Activated naive CD8-positive, alpha-beta T cell treated with anti-CD3 and anti-CD28 coated beads, Interleukin-2, amount 50 U/mL, for 16 hours (primary cell): ENCODE measurements around the gene ADAM10.

ENCODE experiments used
- DNase-seq: peaks from one replicate; pipeline ENCODE4 v3.0.0-alpha.2; 2020; ENCODE audit warnings: low read depth, low spot score

Gene ADAM10

DNA sequence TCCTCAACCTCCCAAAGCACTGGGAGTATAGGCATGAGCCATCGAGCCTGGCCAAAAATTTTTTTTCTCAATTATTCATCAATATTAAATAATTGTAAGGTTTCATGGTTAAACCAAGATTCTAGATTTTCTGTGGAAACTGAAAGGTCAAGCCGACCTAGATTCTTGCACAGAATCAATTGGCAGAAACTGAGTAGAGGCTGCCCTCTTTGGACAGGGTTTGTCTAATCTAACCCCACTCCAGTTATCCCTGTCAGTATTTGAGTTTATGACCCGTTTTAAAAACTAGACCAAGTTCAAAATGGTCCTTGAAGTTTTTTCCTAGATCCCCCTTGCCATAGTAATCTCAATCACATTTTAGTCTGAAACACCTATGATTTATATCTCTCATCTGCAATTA is 8.6 kb upstream of the ADAM10 start:
- no peak for DNase-seq

DNA sequence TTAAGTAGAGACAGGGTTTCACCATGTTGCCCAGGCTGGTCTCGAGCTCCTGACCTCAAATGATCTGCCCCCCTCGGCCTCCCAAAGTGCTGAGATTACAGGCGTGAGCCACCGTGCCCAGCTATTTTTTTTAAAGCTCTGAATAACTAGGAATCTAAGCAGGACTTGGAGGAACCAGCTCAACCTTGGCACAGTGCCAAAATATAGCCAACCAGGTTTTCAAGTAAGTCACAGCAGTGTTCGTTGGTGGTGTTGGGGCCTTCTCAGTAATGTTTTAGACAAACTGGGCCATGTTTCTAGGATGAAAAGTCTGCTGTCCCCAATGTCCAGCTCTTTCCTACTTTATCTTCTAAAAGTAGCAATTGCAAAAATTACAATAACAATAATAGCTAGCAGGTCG is 6.4 kb upstream of the ADAM10 start:
- no peak for DNase-seq

DNA sequence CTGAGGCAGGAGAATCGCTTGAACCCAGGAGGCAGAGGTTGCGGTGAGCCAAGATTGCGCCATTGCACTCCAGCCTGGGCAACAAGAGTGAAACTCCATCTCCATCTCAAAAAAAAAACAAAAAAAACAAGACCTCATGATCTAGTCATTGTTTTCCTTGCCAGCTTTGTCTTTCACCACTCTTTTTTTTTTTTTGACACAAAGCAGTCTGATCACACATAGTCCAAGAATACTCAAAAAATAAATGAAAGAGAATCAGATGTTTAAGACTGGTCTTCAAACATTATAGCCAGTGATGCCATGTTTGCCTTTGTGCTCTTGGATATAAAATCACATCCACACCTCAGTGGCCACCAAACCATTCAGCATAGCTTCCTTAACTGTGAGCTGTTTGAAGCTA is 5.8 kb upstream of the ADAM10 start:
- DNase-seq = no peak

DNA sequence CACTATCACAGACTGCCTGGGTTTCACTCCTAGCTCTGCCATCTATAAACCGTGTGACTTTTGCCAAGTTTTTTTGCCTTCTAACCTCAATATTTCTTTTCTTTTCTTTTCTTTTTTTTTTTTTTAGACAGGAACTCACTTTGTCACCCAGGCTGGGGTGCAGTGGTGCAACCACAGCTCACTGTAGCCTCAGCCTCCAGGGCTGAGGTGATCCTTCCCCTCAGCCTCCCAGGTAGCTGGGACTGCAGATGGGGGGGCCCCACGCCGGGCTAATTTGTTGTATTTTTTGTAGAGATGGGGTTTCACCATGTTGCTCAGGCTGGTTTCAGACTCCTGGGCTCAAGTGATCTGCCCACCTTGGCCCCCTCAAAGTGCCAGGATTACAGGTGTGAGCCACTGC is 3.2 kb upstream of the ADAM10 start:
- DNase-seq = no peak

DNA sequence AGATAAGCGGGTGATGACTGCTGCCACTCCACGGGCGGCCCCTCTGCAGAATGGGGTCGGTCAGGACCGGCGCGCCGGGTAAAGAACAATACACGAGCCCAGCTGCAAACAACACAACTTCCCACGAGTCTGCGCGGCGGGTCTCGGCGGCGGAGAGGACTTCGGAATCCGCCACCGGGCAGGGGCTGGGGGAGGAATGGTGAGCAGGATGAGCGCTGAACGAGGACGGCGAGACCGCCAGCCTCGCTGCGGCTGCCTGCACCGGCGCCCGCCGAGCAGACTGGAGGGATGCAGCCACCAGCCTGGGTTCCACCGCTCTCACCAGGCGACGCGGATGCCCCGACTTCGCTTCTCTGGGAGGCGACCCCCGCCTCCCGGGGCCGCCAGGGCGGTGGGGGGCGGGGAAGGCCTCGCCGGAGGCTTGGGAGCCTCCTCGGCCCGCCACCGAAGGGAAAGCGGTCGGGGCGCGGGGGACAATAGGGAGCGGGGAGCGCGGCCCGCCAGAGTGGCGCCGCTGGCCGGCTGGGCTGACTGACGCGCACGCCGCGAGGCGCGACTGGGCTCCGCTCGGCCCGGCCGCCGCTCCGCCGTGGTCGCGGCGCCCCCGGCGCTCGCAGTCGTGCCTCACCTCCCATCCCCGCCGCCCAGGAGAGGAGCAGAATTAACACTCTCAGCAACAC is 515 bp downstream of the ADAM10 start:
- DNase-seq = no peak

DNA sequence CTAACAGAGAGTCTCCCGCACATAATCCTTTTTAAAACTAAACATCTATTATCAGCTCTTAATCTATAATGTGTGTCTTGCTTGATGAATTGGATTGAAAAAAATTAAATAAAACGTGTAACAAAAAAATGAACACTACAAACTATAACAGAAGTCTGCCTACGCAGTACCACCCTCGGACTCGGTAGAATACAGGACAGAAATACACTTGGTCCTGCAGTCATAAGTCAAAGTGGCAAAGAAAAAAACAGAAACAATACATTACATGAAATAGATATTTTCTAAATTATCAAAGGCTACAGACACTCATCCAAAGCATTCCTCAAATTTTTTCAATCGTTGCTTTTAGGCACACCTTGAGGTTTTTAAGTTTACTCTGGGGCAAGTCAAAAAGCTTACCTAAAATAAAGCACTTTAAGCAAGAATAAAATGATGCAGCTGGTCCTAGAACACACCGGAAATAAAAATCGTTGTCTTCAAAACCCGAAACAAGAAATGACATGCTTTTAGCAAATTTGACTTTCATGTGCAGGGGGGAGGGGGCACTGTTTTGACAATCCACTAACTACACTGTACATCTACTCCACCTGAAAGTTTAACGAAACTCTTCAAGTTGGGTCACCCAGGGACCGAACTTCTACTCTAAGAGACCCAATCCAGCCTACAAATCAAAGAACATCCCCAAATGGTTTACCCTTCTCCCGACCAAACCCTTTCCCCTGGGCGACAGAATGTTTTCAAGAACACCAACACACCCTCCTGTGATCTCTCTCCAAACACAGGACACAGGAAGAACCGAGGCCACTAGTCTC is 1.3 kb downstream of the ADAM10 start:
- DNase-seq = no peak

DNA sequence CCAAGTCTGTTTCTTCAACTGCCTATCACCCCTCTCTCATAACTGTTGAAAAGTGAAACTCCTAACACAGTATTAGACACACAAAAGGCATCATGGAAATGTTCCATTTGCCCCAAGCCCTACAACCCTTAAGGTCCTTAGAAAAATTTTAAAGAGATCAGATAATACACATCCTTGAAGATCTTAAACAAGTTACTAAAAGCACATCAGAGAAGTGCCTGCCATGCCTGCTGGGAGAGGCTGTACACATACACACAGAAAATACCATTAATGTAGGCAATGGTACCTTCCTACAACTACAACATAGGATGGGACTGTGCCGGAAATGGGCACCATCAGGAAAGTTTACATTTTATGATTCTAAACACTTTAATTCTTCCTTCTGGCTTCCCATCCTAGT is 3.3 kb downstream of the ADAM10 start:
- no peak for DNase-seq

DNA sequence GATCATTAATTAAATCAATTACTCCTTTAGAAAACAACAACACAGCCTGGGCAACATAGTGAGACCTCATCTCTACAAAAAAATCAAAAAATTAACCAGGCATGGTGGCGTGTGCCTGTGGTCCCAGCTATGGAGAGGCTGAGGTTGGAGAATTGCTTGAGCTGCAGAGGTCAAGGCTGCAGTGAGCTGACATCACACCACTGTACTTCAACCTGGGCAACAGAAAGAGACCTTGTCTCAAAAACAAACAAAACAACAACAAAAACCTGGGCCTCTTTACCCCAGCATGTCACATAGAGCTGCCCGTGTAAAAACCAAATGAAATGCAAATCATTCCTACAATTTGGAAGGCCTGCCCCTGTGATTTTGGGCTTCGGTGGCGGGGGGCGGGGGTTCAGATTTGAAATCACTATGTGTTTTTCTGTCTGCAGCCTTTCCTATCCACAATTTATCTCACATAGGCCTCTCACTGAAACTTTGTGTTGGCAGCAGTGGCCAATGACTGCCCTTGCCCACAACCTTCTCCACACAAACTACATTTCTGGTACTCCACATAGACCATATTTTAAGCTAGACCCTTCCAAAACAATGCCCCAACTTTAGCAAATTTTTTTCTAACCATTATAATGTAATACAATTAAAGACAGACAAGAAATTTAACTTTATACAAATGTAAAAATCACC is 6.5 kb downstream of the ADAM10 start:
- DNase-seq = no peak

DNA sequence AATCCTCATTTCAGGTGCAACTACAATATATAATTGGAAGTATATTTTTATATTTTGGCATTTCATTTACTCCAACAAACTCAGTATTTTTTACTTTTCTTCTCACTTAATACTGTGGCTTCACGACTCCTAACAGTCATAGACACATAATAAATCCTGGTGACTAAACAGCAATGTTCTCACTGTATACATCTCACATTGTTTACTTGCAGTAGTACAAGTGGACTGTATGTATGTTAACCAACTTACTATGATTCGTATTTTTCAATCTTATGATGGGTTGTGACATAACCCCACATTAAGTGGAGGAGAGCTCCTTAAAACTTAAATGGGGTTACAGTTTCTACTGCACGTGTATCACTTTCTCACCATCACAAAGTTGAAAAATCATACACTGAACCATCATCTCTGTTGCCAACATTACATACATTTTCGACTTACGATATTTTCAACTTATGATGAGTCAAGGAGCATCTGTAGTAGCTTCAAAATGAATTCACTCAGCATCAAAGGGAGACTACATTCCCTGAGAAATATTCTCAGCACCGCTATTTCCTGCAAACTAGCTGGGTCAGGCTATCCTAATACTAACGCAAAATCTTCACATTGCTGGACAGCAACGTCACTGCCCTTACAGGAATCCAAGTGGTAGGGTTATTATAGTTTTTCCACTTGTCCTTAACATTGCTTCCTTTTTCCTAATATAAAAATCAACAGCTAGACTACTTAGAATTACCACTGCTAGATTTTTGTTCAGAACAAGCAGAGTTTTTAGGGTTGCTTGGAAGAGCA is 7.3 kb downstream of the ADAM10 start:
- no peak for DNase-seq

DNA sequence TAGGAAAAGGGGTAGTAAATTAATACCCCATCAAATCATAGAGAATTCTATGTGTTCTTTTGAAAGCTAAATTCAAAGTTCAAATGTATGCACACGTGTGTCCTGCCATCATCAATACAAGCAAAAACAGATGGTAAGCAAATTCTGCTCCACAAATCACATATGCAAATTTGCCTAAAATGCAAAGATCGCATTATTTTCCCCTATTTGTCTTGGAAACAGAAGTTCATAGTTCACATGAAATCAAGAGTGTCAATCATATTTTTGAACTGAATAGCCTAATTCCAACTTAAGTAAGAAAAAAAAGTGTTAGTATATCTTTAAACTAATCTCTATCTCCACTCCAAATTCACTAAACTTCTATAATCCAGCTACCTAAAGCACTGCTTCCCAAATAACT is 8.5 kb downstream of the ADAM10 start:
- no peak for DNase-seq

DNA sequence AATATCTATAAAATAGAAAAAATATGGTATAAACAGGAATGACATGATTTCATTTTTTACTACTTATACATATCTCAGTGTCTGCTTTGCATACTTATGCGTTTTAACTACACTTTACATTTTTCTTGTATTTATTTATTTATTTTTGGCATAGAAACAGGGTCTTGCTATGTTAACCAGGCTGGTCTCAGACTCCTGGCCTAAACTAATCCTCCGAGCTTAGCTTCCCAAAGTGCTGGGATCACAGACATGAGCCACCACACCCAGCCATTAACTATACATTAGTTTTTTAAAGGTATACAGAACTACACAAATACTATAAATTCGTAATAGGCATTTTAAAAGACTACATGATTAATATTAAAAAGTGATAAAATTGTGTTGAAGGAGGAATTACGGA is 9.1 kb downstream of the ADAM10 start:
- no peak for DNase-seq

DNA sequence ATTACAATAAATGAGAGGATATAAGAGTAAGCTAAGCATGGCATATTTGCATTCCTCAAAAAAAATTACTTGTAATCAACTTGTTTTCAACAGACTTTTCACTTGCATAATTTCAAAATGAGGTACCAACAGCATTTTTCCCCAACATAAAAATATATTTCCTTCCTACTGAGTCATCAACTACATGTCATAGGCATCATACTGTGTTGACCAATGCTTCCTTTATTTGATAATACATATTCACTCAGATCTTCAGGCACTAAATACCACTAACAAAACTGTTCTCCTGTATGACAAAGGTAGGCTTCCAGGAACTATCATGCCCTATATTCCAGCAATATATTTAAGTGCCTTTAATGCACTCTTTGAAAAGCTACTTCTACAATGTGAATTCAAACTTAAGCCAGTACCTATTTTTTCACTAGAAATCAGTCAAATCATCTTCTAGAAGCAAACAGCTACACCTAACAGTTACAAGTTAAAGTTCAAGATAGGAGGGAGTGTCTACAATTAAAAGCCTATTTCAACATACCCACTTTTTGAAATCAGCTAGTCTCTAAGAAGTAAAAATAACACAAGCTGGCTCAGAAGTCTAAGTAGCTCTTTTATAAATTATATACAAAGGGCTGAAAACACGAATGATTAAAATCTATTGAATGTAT is 11.3 kb downstream of the ADAM10 start:
- no peak for DNase-seq

DNA sequence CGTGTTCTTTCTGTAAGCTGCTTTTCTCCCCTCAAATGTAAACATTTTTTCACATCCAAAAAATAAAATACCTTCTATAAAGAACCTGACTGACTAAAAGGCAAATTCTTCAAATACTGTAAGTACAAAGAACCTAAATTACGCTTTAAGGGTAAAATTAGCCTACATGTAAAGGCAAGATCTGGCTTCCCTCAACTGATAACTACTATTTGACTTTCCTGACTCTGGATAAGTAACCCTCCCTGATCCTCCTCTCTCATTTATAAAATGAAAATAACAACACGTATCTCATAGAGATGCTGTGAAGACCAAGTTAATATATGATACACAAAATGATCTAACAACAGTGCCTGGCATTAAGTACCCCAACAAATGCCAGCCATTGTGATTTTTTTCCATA is 12.2 kb downstream of the ADAM10 start:
- no peak for DNase-seq

DNA sequence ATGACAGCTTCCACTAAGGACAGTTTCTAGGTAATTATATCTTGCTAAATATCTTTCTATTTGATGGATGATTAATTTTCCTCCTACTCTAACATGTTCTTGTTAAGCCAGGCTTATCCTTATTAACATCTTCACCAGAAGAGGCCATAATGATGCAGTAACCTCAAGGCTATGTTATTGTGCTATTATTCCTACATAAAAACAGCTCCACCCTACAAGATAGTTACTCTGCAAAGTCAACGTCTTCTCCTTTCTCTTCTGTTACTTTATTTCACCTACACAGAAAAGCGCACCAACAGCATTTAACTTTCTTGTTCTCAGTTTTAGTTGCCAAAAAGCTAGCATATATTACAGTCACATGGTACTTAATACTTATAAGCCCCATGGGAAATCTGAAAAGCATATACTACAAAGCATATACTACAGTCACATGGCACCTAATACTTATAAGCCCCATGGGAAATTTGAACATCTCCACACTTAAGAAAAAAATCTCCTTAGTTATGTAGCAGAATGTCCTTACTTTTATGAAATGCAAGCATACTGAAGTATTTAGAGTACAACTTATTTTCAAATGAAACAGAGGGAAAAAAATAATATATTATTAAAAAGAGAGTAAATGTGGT is 13.4 kb downstream of the ADAM10 start:
- DNase-seq = no peak

DNA sequence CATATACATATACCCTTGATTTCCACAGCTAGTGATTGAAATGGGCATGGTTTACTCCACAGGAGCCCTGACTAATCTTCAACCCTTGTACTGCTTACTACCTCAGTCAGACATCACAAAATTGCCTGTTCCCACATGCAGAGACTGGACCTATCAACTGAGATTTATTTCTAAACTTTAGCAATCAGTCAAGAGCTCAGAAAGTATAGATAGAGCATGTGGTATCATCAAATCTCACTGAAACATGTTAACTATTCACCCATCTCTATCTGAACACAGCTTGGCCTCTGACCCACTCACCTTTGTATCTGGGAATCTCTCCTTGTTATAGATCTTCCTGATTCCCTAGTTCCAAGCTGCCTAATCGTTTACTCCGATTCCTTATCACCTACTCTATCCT is 14.6 kb downstream of the ADAM10 start:
- DNase-seq = no peak

DNA sequence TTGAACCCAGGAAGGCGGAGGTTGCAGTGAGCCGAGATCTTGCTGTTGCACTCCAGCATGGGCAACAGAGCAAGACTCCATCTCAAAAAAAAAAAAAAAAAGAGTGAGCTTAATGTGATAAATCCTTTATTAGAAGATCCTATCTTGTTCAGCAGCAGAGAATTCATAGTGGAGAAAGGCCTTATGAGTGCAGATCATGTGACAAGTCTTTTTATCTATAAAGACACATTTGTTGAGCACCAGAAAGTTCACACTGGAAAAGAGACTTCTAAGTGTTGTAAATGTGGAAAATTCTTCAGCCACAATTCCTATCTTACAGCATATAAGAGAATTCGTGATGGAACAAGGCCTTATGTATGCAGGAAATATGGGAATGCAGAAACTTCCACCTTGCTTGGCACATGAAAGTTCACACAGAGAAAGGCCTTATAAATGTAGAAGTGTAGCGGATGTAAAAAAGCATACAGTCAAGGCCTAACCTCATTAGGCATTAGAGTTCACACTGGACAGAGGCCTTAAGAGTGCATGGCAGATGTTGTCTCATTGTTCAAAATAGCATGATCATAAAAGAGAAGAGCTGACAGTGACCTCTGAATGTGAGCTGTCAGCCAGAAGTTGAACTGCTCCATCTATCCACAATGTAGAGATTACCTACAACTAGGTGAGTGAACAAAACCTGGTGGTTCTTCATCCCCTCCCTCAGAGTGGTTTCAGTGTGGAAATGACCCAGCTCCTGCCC is 16.7 kb downstream of the ADAM10 start:
- no peak for DNase-seq

DNA sequence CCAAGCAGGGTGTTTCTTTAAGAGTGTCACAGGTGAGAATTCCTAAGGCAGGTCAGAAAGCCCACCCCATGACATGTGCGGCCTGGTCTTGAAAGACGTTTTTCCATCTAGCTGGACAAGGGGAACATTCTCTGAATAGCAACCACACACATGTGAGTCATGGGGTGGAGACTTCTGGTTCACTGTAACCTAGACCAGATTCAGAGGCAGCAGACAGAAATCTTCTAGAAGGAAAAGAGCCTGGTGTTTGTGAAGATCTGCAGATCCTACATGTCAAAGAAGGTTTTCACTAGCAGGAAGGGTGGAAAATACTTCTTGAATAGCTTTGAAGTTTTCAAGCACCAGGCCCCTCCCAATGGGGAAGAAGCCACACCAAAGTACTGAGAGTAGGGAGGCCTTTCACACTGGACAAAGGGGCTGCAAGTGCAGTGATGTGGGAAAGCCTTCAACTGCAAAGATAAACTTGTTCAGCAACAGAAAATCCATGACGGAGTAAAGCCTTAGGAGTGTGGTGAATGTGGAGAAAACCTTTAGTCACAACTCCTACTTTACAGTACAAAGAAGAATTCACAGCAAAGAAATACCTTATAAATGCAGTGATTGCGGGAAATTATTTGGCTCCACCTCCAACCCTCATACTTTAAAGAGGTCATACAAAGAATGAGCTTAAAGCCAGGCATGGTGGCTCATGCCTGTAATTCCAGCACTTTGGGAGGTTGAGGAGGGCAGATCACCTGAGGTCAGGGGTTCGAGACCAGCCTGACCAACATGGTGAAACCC is 17.6 kb downstream of the ADAM10 start:
- no peak for DNase-seq

DNA sequence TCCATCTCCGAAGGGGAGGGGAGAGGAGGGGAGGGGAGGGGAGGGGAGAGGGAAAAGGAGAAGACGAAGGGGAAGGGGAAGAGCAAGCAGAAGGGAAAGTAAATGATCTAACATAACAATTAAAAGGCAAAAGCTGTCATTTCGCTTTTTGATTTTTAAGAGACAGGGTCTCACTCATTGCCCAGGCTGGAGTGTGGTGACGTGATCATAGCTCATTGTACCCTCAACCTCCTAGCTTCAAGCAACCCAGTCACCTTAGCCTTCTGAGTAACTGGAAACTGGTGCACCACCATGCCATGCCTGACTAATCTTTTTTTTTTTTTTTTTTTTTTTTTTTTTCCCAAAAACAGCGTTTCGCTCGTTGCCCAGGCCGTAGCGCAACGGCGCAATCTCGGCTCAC is 22.6 kb downstream of the ADAM10 start:
- no peak for DNase-seq

DNA sequence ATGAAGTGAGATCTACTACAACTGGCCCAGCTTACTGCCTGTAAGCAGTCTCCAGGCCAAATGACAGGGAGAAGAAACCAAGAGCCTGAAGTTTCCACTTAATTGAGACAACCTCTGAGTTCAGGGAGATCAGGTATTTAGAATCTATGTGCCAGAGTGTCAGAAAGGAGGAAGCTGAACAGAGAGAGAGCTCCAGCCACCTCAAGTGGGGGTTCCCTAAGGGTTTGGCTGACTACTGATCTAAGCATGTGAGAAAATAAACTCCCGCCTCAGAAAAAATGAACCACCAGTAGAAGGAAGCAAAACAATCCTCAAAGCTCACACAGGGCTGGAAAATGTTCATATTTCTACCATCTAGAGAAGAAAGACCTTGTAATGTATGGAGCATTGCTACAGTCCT is 25.0 kb downstream of the ADAM10 start:
- no peak for DNase-seq

DNA sequence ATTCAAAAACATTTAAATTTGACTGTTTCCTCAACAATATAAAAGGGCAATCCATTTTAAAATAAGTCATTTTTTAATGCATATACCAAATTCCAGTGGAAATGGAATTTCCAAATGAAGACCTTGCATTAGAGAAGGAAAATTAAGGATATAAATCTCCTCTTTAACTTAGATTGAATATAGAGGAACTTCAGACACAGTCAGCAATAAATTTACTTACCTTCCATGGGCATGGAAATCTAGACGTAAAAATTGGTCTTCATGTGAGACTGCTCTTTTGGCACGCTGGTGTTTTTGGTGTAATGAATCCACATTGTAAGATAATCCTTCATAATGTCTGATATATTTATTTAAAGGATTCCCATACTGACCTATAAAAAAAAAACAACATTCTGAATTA is 32.1 kb downstream of the ADAM10 start:
- no peak for DNase-seq
